Measurements from ENCODE around the gene SLC16A11. TPM values are rescaled to one million over a fixed set of nuclear protein-coding genes. Genes with fewer than 3 reads are reported as not detected.

The SLC16A11 gene
- total and polyA plus RNA-seq, 2 experiments from 2014 or later: 0.93 to 2.4 TPM

GRCh38 chr17:7007143-7007542, 36.7 kb downstream of the SLC16A11 start:
- Histone ChIP-seq H4K20me1 (ENCODE audit: insufficient read depth, poor library complexity, severe bottlenecking) (peaks cover 4% of the 10 kb centered on the region), H3K27ac (no peak overlapping the region), H2AFZ (no peak overlapping the region), H3K79me2 (peaks cover 54% of the 10 kb centered on the region), H3K9me2 (replicated peaks; ENCODE audit: insufficient read depth) (no peaks in the 10 kb centered on the region), H3K4me1 (ENCODE audit: insufficient read depth) (peaks cover 5% of the 10 kb centered on the region), H3K36me3 (replicated peaks; ENCODE audit: insufficient read depth, low read depth) (no peaks in the 10 kb centered on the region), H3K9me3 (ENCODE audit: low read depth) (no peaks in the 10 kb centered on the region), H3K4me2 (no peak overlapping the region), H3K4me3 (no peak overlapping the region), H3K27me3 (no peaks in the 10 kb centered on the region)
- TF ChIP-seq EZH2 (IDR thresholded peaks at IDR 0.05; ENCODE audit: borderline replicate concordance) (no peak), EZH2phosphoT487 (IDR thresholded peaks at IDR 0.05; ENCODE audit: low read depth, severe bottlenecking, unreplicated experiment) (no peak)
- TF ChIP-seq, protein P1, sequence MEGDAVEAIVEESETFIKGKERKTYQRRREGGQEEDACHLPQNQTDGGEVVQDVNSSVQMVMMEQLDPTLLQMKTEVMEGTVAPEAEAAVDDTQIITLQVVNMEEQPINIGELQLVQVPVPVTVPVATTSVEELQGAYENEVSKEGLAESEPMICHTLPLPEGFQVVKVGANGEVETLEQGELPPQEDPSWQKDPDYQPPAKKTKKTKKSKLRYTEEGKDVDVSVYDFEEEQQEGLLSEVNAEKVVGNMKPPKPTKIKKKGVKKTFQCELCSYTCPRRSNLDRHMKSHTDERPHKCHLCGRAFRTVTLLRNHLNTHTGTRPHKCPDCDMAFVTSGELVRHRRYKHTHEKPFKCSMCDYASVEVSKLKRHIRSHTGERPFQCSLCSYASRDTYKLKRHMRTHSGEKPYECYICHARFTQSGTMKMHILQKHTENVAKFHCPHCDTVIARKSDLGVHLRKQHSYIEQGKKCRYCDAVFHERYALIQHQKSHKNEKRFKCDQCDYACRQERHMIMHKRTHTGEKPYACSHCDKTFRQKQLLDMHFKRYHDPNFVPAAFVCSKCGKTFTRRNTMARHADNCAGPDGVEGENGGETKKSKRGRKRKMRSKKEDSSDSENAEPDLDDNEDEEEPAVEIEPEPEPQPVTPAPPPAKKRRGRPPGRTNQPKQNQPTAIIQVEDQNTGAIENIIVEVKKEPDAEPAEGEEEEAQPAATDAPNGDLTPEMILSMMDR (IDR thresholded peaks at IDR 0.05; ENCODE audit: poor library complexity): no peak
- no peak for DNase-seq (ENCODE audit: low spot score)
- WGBS (ENCODE audit: low lambda C conversion rate, missing lambda C conversion rate): 96% methylated on average over 2 of the region's 2 CpGs

DNA sequence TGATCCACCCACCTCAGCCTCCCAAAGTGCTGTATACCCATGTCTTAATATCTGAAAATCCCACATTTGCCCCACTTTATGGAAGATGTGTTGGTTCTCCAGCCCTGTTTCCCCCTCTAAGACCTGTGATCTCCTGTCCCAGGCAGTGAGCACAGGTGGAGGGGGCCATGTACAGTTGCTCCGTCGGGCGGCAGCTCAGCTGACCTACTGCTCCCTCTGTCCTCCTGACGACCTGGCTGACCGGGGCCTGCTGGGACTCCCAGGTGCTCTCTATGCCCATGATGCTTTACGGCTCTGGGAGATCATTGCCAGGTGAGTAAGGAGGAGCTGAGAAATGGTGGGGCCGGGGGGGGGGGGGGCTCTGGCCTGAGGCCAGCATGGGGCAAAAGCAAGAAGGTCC, 38.2 kb downstream of the SLC16A11 start:
- Histone ChIP-seq H3K4me1 (ENCODE audit: insufficient read depth) (no peaks in the 10 kb centered on the region), H3K4me2 (no peak overlapping the region), H3K36me3 (replicated peaks; ENCODE audit: insufficient read depth, low read depth) (no peaks in the 10 kb centered on the region), H3K27ac (no peak overlapping the region), H2AFZ (no peak overlapping the region), H3K4me3 (no peak overlapping the region), H3K9me2 (replicated peaks; ENCODE audit: insufficient read depth) (no peaks in the 10 kb centered on the region), H4K20me1 (ENCODE audit: insufficient read depth, poor library complexity, severe bottlenecking) (peaks cover 4% of the 10 kb centered on the region), H3K79me2 (peaks cover 42% of the 10 kb centered on the region), H3K27me3 (no peaks in the 10 kb centered on the region), H3K9me3 (ENCODE audit: low read depth) (no peaks in the 10 kb centered on the region)
- no peak for DNase-seq (ENCODE audit: low spot score)
- 84% methylated on average over 6 of the region's 7 CpGs for WGBS (ENCODE audit: low lambda C conversion rate, missing lambda C conversion rate)
- TF ChIP-seq EZH2 (IDR thresholded peaks at IDR 0.05; ENCODE audit: borderline replicate concordance) (no peak), EZH2phosphoT487 (IDR thresholded peaks at IDR 0.05; ENCODE audit: low read depth, severe bottlenecking, unreplicated experiment) (no peak)
- TF ChIP-seq, protein P1 (IDR thresholded peaks at IDR 0.05; ENCODE audit: poor library complexity): no peak

GRCh38 chr17:7004398-7005253, 39.3 kb downstream of the SLC16A11 start:
- Histone ChIP-seq H3K4me2 (no peak overlapping the region), H3K27ac (no peak overlapping the region), H2AFZ (no peak overlapping the region), H4K20me1 (ENCODE audit: insufficient read depth, poor library complexity, severe bottlenecking) (peaks cover 4% of the 10 kb centered on the region), H3K4me3 (no peak overlapping the region), H3K9me3 (ENCODE audit: low read depth) (no peaks in the 10 kb centered on the region), H3K9me2 (replicated peaks; ENCODE audit: insufficient read depth) (no peaks in the 10 kb centered on the region), H3K79me2 (peaks cover 31% of the 10 kb centered on the region), H3K36me3 (replicated peaks; ENCODE audit: insufficient read depth, low read depth) (no peaks in the 10 kb centered on the region), H3K4me1 (ENCODE audit: insufficient read depth) (no peaks in the 10 kb centered on the region), H3K27me3 (no peaks in the 10 kb centered on the region)
- TF ChIP-seq, protein P1 (IDR thresholded peaks at IDR 0.05; ENCODE audit: poor library complexity): peak; percentile 67
- TF ChIP-seq EZH2phosphoT487 (IDR thresholded peaks at IDR 0.05; ENCODE audit: low read depth, severe bottlenecking, unreplicated experiment): no peak
- DNase-seq (ENCODE audit: low spot score): peak; percentile 78
- 100% methylated on average over 2 of the region's 2 CpGs for WGBS (ENCODE audit: low lambda C conversion rate, missing lambda C conversion rate)

Data from hepatocyte (in vitro differentiated cells).